NOMO-1 (cell line): ENCODE data around the gene CSTA.

Experiments used
- DNase-seq, 2 experiments: peaks; one replicate each; lab custom pipeline; 2025; ENCODE audit not compliant: unreplicated experiment in 2 of 2; lab: John Stamatoyannopoulos, UW

CSTA gene

GRCh38 chr3:122324871-122325323 lies at the start of gene CSTA:
Gene CSTA (plus strand): TSS chr3:122325248. CDS start chr3:122325293, 45 bp downstream.
- peak; percentile 58 to 84 for DNase-seq

- no peak for DNase-seq
Observed at GRCh38 chr3:122281891-122282290, 43.2 kb upstream of the CSTA start.

- no peak for DNase-seq
Observed at GRCh38 chr3:122283796-122284445, 41.1 kb upstream of the CSTA start.

GRCh38 chr3:122284486-122284885 lies 40.6 kb upstream of the CSTA start:
- no peak for DNase-seq

GRCh38 chr3:122294359-122294758 lies 30.7 kb upstream of the CSTA start:
- DNase-seq = no peak

GRCh38 chr3:122295266-122296062 lies 29.6 kb upstream of the CSTA start:
- DNase-seq = peak; percentile 85 to 90

GRCh38 chr3:122298239-122298638 lies 26.8 kb upstream of the CSTA start:
- DNase-seq = no peak

- DNase-seq = no peak
Observed at GRCh38 chr3:122299215-122299614, 25.8 kb upstream of the CSTA start.

GRCh38 chr3:122299872-122300460 lies 25.1 kb upstream of the CSTA start:
- DNase-seq = peak; percentile 50 to 58

- peak; percentile 40 to 51 for DNase-seq
Observed at GRCh38 chr3:122301063-122301462, 24.0 kb upstream of the CSTA start.

- DNase-seq = peak; percentile 19 to 43
Observed at GRCh38 chr3:122305818-122306621, 19.0 kb upstream of the CSTA start.

GRCh38 chr3:122306622-122306953 lies 18.5 kb upstream of the CSTA start:
- DNase-seq = no peak

GRCh38 chr3:122307094-122307687 lies 17.9 kb upstream of the CSTA start:
- DNase-seq = no peak

GRCh38 chr3:122307976-122308375 lies 17.1 kb upstream of the CSTA start:
- peak in 1 of 2 experiments; percentile 58 for DNase-seq

- DNase-seq = peak in 1 of 2 experiments; percentile 16
Observed at GRCh38 chr3:122310361-122310760, 14.7 kb upstream of the CSTA start.

- peak in 1 of 2 experiments; percentile 22 for DNase-seq
Observed at GRCh38 chr3:122312826-122313225, 12.2 kb upstream of the CSTA start.

GRCh38 chr3:122313281-122313680 lies 11.8 kb upstream of the CSTA start:
- DNase-seq = peak in 1 of 2 experiments; percentile 23

GRCh38 chr3:122314228-122314876 lies 10.7 kb upstream of the CSTA start:
- DNase-seq = no peak

GRCh38 chr3:122315619-122316018 lies 9.4 kb upstream of the CSTA start:
- no peak for DNase-seq

- DNase-seq = no peak
Observed at GRCh38 chr3:122316368-122316767, 8.7 kb upstream of the CSTA start.
